Activated CD4-positive, CD25-positive, alpha-beta regulatory T cell treated with anti-CD3 and anti-CD28 coated beads, Interleukin-2, amount 50 U/mL, for 72 hours (primary cell): ENCODE data around the gene MAL.

Experiments used
- DNase-seq: peaks from one replicate; pipeline ENCODE4 v3.0.0; 2021

Gene MAL

DNA sequence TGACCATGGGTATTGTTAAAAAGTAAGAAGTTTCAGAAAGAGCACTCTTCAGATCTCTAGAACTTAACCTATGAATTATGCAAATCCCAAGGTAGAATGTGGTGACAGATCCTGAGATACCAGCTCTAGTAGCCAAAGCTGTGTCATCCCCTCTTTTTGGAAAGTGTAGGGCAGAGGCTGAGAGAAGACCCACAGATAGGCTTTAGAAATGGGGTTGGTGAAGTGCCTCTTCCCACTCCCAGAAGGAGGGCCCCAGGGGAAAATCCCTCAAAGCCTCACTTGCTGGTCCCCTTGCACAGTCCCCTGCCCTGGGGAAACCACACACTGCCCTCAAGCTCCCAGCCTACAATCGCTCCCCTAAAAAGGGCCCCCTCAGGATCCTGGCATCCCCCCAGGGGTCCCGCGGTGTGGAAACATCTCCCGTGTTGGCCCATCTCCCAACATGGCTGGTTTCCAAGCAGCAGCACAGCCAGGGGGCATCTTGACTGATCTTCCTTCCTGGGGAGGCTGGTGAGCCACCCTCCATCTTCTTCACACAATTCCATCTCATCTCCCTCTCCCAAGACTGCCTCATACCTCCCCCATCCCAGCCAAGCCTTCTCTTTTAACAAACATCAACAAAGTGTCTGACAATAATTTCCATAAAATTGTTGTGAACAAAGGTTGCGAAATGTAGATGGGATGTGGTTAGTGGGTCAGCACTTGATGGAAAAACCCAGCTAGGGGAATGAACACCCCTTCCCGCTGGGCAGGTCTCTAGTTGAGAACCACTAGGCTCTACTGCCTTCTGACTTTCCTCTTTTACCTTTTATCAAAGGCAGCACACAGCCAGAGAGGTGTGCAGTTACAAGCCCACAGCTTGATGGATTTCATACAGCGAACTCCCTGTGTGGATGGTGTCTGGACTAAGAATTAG lies 25.1 kb downstream of the MAL start:
- no peak for DNase-seq

DNA sequence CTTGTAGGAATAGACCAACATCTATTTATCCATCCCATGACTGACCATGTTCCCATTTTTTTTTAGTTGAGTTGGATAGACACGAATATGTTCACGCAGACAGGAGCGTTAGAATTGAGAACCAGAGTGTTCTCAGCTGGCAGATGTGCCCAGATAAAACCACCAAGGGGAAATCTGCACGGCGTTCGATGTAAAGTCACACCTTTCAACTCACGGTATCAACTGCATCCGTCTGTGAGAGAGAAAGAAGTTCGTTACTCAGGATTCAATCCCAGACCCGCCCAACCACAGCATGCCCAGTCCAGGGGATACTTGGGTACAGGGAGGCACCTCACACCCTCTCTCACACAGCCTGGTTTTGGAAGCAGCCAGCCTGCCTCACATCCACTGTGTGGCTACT lies 26.1 kb downstream of the MAL start:
- DNase-seq, result no peak

DNA sequence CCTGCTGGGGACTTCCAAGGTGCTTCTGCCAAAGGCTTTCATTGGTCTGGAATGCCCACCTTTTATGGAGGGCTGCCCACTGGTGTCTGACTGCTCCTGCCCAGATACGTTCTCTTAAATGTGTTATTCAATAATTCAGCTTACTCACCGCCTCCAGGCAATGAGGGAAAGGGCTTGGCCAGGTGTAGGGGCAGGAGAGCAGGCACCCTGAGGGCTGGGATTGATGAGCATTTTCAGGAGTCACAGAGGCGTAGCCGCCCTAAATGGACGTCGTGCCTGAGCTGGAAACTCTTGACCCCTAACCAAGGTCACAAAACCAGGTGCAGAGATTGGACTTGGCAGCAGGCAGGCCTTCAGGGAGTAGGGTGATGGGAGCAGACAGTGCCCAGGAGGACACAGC lies 26.8 kb downstream of the MAL start:
- no peak for DNase-seq

DNA sequence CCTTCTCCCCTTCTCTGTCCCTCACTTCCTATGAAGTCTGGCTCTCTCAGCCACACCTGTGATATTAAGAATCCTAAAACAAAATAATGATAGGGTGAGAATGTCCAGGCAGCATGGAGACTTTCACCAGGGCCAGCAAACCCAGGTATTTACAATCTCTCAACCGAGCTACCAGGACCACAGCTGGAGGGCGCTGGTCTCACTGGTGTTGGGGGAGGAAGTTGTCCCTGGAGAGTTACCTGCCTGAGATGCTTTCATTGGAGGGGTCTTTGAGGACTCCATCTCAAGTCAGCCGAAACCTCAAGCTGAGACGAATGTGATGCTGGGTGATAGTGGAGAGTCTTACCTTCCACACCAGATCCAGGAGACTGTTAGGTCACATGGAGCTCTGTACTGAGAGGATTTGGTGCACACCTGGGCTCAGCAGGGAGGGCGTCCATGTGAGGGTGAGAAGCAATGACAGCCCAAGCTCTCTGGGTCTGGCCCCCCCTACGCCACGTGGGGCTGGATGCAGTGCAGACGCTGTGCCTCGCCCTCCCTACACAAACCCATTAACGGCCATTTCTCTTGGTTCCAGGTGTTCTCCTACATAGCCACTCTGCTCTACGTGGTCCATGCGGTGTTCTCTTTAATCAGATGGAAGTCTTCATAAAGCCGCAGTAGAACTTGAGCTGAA lies 27.4 kb downstream of the MAL start:
- DNase-seq, result no peak

DNA sequence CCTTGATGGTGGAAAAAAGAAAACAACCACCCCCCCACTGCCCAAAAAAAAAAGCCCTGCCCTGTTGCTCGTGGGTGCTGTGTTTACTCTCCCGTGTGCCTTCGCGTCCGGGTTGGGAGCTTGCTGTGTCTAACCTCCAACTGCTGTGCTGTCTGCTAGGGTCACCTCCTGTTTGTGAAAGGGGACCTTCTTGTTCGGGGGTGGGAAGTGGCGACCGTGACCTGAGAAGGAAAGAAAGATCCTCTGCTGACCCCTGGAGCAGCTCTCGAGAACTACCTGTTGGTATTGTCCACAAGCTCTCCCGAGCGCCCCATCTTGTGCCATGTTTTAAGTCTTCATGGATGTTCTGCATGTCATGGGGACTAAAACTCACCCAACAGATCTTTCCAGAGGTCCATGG lies 28.0 kb downstream of the MAL start:
- DNase-seq, result no peak

DNA sequence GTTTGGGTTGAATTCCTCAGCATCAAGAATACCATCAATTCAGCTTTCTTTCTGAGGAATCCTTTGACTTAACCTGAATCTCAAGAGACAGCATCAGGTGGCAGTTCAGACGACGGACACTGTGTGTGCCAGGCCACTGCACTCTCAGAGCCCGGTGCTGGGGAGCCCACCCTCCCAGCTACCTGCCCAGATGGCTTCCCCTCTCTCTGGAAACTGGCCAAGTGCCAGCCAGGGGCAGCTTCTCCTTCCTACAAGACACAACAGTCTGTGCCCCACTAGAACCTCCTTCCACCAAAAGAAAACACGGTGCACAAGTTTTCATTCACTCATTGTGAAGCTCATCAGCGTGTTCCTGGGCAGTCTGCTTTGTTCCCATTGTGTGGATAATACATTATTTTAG lies 28.5 kb downstream of the MAL start:
- DNase-seq, result no peak

DNA sequence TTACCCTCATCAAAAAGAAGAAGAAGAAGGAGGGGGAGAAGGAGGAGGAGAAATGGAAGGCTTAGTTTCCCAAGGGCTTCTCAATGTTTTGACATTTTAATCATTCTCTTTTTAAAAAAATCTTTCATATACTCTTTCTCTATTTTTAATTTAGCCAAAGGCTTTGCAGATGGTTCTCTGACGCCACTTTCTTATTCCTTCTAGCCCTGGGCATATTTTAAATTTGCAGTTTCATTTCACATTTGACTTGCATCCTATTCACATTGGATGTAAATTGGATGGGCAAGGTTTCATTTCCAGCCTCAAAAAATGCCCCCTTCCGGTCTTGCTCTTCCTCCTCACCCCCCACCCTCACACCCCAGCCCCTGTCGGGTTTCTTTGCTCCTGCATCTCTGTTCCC lies 29.8 kb downstream of the MAL start:
- no peak for DNase-seq

DNA sequence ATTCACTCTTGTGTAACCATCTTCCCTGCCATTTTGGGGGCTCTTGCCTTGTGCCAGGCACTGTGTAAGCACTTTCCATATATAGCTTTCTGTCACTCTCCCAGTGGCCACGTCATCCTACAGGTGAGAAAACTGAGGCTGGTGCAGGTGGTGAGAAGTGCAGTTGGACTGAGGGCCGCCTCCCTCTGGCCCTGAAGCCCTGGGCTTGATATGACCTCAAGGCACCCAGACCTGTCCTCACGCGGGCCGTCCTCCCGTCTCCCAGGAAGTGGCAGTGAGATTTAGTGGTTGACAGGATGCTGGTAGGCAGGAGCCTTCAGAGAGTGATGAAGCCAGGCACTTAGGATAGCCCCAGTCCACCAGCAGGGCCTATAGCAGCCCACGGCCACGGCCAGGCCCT lies 30.5 kb downstream of the MAL start:
- no peak for DNase-seq

DNA sequence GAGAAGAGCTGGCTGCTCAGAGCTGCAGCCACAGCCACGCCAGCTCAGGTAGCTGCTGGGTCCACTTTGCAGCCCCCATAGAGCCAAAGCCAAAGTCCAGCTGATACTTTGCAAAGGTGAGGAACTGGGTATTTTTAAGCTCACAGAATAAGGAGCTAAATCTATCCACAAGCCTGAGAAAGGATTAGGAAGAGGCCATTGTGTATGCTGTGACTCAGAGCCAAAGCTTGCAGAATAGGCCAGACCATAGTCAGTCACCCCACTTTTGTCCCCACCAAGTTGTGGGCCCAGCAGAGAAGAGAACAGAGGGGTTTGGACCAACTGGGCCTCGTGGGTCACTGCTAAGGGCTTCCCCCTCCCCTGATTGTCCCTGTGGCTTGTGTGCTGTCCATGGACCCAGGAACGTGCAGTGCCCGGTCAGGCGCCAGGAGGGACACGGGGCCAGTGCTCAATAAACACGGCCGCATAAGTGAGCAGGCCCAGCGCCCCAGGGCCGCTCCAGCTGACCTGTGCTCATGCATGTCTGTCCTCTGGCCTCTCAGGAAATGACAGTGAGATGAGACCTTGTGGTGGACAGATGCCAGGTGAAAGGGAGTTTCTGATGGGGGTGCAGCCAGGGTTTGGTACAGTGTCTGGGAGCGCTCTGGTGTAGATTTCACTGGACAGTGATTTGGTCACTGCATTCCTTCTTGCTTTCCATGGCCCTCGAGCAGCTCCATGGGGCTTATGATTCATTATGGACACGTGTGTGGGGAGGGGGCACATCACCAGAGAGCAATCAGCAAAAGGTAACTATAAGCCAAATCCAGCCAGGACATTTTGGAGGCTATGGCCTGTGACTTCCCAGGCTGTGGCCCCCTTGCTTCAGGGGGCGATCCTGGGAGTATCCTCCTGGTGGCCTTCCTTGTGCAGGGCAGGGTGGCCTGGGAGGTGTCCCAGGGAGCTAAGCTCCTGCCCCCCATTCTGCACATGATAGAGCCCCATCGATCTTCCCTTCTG lies 31.3 kb downstream of the MAL start:
- DNase-seq, result no peak

DNA sequence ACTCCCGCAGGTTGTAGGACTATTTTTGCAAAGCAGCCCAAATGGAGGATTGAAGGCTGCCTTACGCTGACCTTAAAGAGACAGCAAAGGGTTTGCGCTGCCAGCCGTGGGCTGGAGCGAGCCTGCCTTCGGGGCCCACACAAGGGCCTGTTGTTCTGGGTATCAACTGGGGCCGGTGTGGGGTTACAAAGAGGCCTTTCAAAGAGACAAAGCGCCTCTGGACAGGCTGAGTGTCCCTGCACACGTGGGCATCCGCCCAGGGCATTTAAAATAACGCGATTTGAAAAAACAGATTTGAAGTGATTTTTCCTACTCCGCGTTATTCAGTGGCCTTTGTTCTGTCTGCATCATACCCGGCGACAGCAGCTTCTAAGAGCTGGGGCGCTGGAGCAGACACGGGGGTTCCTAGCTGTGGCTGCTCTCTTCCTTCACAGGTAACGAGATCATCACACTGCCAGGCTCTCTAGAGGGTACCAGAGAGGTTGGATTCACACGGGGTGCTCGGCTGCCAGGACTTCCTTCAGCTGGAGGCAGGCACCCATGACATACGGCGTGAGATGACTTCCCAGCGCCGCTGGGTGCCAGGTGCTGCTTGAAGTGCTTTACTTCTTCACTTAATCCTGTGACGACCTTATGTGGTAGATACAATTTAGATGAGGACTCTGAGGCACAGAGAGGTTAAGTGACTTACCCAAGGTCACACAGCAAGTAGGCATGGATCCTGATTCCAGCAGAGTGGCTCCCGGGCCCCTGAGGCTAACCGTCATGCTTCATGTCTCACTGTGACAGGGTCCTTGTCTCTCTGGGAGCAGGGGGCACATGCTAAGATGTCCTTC lies 32.2 kb downstream of the MAL start:
- DNase-seq, result no peak

DNA sequence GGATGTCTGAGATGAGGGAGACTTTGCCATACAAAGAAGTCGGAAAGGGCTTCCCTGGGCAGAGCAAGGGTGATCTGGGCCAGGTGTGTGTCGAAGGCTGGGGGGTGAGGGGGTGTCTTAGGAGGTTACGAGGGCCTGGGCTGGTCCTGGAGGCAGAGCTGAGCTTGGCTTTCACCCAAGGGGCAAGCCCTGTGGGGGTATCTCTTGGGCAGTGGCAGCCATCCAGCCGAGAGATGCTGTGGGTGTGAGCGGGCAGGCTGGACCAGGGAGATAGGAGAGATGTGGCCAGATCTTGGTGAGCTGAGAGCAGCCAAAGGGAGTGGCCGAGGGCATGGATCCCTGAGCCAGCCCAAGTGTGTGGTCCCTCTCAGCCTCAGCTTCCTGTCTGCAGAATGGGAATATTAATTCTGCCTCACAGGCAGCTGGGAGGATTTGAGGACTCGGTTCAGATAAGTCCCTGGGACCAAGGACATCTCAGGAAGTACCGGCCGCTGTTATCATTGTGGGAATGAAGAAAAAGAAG lies 33.0 kb downstream of the MAL start:
- DNase-seq, result peak; percentile 24

DNA sequence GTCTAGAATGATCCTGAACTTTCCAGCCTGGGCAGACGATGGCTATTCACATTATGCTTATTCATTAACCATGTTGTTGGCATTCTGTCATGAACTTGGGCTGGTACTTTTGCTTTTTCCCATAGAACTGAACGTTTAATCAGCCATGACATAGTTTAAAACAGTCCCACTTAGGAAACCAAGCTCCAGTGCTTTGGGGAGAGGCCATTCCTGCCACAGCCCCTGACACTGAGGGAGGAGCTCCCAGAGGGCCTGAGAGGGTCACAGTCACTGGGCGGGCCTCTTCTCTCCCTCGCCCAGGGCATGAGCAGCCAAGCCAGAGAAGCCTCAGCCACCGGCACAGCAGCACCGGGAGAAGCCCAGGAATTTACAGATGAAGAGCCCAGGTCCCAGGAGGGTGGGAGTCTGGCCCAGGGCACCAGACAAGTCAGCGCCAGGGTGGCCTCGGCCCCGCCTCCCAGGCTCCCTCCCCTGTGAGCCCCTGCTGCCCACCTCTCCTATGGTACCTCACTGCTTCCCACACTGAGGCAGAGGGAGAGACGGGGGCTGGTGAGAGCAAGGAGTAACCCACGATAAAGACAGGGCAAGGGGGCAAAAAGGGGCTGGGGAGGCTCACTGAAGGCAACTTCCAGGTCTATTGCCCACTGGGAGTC lies 33.6 kb downstream of the MAL start:
- DNase-seq, result peak; percentile 7

DNA sequence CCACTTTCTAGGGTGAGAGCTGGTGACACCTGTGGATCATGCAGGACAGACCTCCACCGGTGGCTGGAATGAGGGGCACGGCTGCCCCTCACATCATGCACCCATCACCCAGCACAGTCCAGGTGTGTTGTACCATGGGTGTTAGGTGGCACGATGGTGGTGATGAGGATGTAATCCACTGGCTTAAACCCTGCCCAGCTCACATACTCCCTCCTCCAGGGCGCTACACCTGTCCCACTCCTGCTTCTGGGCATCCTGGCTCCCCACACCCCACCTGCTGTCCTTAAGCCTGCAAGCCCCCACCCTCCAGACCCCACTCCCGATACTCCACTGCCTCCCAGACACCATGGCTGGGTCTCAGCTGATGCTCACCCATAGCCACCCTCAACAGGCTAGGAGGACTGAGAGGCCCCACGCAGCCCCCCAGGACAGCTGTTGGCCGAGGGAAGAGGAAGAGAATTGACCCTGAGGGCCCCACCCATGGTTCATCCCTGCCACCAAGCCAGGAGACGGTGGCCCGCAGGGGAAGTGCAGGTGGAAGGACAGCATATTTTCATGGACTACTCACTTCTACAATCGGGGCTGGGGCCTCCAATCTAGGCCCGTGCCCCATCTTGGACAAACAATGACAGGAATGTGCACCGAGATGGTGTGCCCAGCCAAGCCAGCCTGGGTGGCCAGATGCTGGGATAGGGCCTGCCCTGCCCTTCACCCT lies 34.3 kb downstream of the MAL start:
- peak; percentile 18 for DNase-seq

DNA sequence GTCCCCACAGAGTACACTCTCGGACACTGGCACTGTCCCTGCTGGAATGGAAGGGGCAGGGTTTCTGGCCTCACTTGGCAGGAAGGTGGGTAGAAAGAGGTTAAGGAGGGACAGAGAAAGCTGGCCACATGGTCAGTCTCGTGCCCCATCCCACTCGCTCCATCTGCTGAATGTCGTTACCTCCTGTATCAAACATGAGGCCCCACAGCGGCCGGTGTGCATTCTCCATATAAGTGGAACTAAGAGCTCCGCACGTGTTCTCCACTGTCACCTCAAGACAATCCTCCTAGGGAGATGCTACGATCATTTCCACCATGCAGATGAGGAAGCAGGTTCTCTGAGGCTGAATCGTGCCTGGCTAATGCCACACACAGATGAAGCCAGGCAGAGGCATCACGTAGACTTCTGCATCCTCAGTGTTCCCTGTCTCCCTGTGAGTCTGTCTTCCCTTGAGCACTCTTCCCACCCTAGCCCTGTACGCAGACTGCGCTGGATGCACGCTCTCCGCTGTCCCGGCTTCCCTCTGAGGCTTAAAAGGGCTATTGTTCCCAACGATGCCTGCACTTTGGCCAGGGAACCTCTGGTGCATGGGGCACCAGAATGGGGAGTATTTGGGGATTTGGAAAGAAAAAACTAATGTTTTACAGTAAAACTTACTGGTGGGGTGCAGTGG lies 35.1 kb downstream of the MAL start:
- DNase-seq, result peak; percentile 8

DNA sequence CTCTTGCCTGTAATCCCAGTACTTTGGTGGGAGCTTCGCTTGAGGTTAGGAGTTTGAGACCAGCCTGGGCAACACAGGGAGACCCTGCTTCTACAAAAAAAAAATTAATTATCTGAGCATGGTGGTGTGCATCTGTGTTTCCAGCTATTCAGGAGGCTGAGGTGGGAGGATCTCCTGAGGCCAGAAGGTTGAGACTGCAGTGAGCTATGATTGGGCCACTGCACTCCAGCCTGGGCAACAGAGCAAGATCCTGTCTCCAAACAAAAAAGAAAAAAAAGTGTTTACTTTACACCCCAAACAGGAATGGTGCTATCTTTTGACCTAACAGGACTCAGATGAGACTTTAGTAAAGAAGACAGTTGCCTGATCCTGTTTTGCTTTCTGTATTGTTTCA lies 35.6 kb downstream of the MAL start:
- DNase-seq, result no peak

DNA sequence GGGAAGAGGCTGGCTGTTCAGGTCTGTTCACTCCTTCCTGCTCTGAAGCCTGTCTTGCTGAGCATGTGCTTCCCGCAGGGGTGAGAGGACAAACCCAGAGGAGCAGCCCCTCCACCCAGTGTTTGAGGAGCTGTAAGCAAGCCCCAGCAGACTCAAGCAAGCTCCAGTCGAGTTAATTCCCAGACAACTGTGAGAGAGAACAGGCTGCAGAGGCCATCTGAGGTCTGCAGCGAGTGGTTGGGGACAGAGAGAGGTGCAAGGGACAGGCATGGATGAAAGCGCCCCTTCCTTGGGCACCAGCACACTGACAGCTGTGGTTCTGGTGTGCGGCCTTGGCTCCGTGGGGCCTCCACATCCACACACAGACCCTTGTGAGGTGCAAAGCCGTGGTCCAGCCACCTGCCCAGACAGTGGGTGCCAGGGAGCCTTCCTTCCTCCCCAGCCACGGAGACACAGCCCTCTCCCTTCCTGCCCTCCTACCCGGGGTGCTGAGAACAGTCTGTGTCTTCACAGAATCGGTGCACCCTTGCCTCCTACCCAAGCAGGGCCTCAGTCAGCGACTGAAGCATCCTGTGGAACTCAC lies 36.2 kb downstream of the MAL start:
- DNase-seq, result peak; percentile 30

DNA sequence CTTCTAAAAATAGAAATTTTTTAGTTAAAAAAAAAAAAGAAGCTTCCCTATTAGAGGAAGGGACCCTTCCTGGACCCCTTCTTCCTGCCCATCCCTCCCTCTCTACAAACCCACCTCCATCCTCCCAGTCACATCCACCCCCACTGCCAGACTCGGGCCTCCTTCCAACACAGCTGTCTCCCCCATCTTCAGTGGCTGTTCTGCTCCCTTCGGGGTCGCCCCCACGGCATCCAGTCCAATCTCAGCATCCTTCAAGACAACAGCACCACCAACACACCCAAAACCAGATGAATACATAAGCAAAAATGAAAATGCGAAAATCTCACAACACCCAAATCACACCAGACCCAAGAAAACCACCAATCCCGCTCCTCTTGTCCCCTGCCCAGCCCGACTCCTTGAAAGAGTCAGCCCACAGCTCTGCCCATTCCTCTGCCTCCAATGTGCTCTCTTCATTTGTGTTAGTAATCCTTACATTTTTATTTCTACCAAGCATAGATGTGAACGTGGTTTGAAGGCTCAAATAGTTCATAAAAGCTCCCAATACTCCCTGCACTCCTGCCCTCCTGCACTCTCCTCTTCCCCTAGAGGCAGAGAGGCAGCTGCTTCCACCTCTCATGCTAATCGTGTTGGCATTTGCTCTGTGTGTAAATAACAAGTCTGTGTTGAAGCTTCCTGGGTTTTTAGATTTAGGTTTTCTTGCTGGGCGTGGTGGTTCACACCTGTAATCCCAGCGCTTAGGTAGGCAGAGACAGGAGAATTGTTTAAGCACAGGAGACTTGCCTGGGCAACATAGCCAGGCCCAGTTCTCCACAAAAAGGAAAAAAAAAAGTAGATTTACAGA lies 37.0 kb downstream of the MAL start:
- DNase-seq, result peak; percentile 25

DNA sequence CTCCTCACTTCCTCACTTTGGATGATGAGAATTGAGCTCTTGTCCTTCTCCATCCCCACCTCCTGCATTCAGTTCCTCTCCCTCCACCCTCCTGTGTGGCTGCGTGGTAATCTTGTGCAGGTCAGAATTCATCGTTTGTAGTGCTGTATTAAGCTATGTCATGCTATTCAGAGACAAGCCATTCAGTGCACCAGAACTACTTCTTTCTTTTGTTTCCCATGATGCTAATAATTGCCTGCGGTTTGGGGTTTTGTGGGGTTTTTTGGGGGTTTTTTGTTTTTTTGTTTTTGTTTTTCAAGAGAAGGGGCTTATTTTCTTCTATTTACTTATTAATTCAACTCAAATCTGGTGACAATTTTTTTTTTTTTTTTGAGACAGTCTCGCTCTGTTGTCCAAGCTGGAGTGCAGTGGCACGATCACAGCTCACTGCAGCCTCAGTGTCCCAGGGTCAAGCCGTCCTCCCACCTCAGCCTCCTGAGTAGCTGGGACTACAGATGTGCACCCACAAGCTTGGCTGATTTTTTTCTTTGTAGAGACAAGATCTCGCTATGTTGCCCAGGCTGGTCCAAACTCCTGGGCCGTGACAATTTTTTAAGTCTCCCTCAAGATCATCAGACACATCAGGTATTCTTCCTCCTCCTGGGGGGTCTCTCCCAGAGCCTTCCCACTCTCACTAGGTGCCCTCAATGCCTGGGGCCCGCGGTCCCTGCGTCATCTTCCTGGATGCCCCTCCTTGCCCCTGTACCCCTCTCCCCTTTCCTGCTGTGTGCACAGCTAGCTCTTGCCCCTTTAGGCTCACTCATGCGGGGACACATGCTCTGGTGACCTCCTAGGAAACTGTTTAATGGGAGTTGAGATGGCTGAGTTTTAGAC lies 37.8 kb downstream of the MAL start:
- DNase-seq, result no peak
